ENCODE results near the gene SHISA5. TPM values are rescaled to one million over a fixed set of nuclear protein-coding genes. Genes with fewer than 3 reads are reported as not detected.
"Not testable (repeated sequence)": the region's sequence is repeated elsewhere in the genome, so short reads cannot be mapped to it uniquely, and the experiment has no call there.

The SHISA5 gene
- total RNA-seq, 1 donor from 2014 or later, result 283 TPM

- H3K27me3 Mint-ChIP-seq (ENCODE audit: unreplicated experiment), result peaks cover 2% of the 10 kb centered on the region
- peaks cover 40% of the 10 kb centered on the region for H3K4me1 Mint-ChIP-seq (ENCODE audit: unreplicated experiment)
- no peaks in the 10 kb centered on the region for H3K9me3 Mint-ChIP-seq (ENCODE audit: unreplicated experiment)
- no peak for DNase-seq (ENCODE audit: low spot score)
- H3K27ac Mint-ChIP-seq (ENCODE audit: unreplicated experiment), result no peak overlapping the region
- peaks cover 31% of the 10 kb centered on the region for H3K36me3 Mint-ChIP-seq (ENCODE audit: low read depth, unreplicated experiment)
- H3K4me3 Mint-ChIP-seq (ENCODE audit: unreplicated experiment), result peak overlapping the region; percentile 51
- no peak for TF ChIP-seq CTCF (IDR thresholded peaks at IDR 0.05; ENCODE audit: unreplicated experiment)
Observed at GRCh38 chr3:48501196-48501595, 2.8 kb downstream of the SHISA5 start.

- Mint-ChIP-seq H3K4me1 (ENCODE audit: unreplicated experiment) (peaks cover 36% of the 10 kb centered on the region), H3K4me3 (ENCODE audit: unreplicated experiment) (no peak overlapping the region), H3K9me3 (ENCODE audit: unreplicated experiment) (no peaks in the 10 kb centered on the region), H3K27ac (ENCODE audit: unreplicated experiment) (no peak overlapping the region), H3K36me3 (ENCODE audit: low read depth, unreplicated experiment) (peaks cover 31% of the 10 kb centered on the region), H3K27me3 (ENCODE audit: unreplicated experiment) (peaks cover 2% of the 10 kb centered on the region)
- TF ChIP-seq CTCF (IDR thresholded peaks at IDR 0.05; ENCODE audit: unreplicated experiment), result no peak
- no peak for DNase-seq (ENCODE audit: low spot score)
Observed at GRCh38 chr3:48500656-48501055, 3.3 kb downstream of the SHISA5 start.

- no peak for DNase-seq (ENCODE audit: low spot score)
- Mint-ChIP-seq H3K9me3 (ENCODE audit: unreplicated experiment) (no peaks in the 10 kb centered on the region), H3K27me3 (ENCODE audit: unreplicated experiment) (no peaks in the 10 kb centered on the region), H3K36me3 (ENCODE audit: low read depth, unreplicated experiment) (peaks cover 25% of the 10 kb centered on the region), H3K4me3 (ENCODE audit: unreplicated experiment) (no peak overlapping the region), H3K27ac (ENCODE audit: unreplicated experiment) (no peak overlapping the region), H3K4me1 (ENCODE audit: unreplicated experiment) (no peaks in the 10 kb centered on the region)
- TF ChIP-seq CTCF (IDR thresholded peaks at IDR 0.05; ENCODE audit: unreplicated experiment), result no peak
Observed at GRCh38 chr3:48493203-48493501, 10.8 kb downstream of the SHISA5 start.

GRCh38 chr3:48492461-48493202, 11.3 kb downstream of the SHISA5 start:
- Mint-ChIP-seq H3K27me3 (ENCODE audit: unreplicated experiment) (no peaks in the 10 kb centered on the region), H3K9me3 (ENCODE audit: unreplicated experiment) (no peaks in the 10 kb centered on the region), H3K27ac (ENCODE audit: unreplicated experiment) (no peak overlapping the region), H3K4me3 (ENCODE audit: unreplicated experiment) (no peak overlapping the region), H3K36me3 (ENCODE audit: low read depth, unreplicated experiment) (peaks cover 20% of the 10 kb centered on the region), H3K4me1 (ENCODE audit: unreplicated experiment) (no peaks in the 10 kb centered on the region)
- no peak for TF ChIP-seq CTCF (IDR thresholded peaks at IDR 0.05; ENCODE audit: unreplicated experiment)
- DNase-seq (ENCODE audit: low spot score), result no peak

- H3K27ac Mint-ChIP-seq (ENCODE audit: unreplicated experiment), result no peak overlapping the region
- H3K36me3 Mint-ChIP-seq (ENCODE audit: low read depth, unreplicated experiment), result peaks cover 11% of the 10 kb centered on the region
- no peaks in the 10 kb centered on the region for H3K4me1 Mint-ChIP-seq (ENCODE audit: unreplicated experiment)
- H3K9me3 Mint-ChIP-seq (ENCODE audit: unreplicated experiment), result no peaks in the 10 kb centered on the region
- H3K27me3 Mint-ChIP-seq (ENCODE audit: unreplicated experiment), result no peaks in the 10 kb centered on the region
- DNase-seq (ENCODE audit: low spot score), result no peak
- TF ChIP-seq CTCF (IDR thresholded peaks at IDR 0.05; ENCODE audit: unreplicated experiment), result no peak
- H3K4me3 Mint-ChIP-seq (ENCODE audit: unreplicated experiment), result no peak overlapping the region
Observed at GRCh38 chr3:48486952-48487351, 17.0 kb downstream of the SHISA5 start.

GRCh38 chr3:48482822-48483221, 21.2 kb downstream of the SHISA5 start:
- H3K27ac Mint-ChIP-seq (ENCODE audit: unreplicated experiment); H3K9me3 Mint-ChIP-seq (ENCODE audit: unreplicated experiment); H3K4me3 Mint-ChIP-seq (ENCODE audit: unreplicated experiment); DNase-seq (ENCODE audit: low spot score); H3K36me3 Mint-ChIP-seq (ENCODE audit: low read depth, unreplicated experiment); H3K4me1 Mint-ChIP-seq (ENCODE audit: unreplicated experiment); H3K27me3 Mint-ChIP-seq (ENCODE audit: unreplicated experiment): not testable (repeated sequence)

GRCh38 chr3:48480891-48481290, 23.1 kb downstream of the SHISA5 start:
- H3K27ac Mint-ChIP-seq (ENCODE audit: unreplicated experiment); DNase-seq (ENCODE audit: low spot score); H3K4me3 Mint-ChIP-seq (ENCODE audit: unreplicated experiment); H3K4me1 Mint-ChIP-seq (ENCODE audit: unreplicated experiment); H3K9me3 Mint-ChIP-seq (ENCODE audit: unreplicated experiment); H3K27me3 Mint-ChIP-seq (ENCODE audit: unreplicated experiment): not testable (repeated sequence)
- peaks cover 12% of the 10 kb centered on the region for H3K36me3 Mint-ChIP-seq (ENCODE audit: low read depth, unreplicated experiment)

All from endothelial cell (in vitro differentiated cells).